Loucy (cell line): ENCODE measurements around the gene TLK2.

ENCODE experiments used
- CTCF ChIP-seq: fragments of 200-600 bp; sonication (generic); conservative IDR thresholded peaks from 2 replicates; pipeline ENCODE4 v1.5.1; 2014; ENCODE audit warnings: mild to moderate bottlenecking, antibody characterized with exemption, low read length
- EZH2phosphoT487 ChIP-seq: fragments of 200-600 bp; IDR thresholded peaks from 2 replicates; pipeline ENCODE4 v1.6.1; 2018; ENCODE audit warnings: antibody characterized with exemption, mild to moderate bottlenecking, moderate library complexity, borderline replicate concordance

GRCh38 chr17:62611292-62611691 lies 132.7 kb downstream of the TLK2 start:
- TF ChIP-seq CTCF, result no peak
- no peak for TF ChIP-seq EZH2phosphoT487
